ENCODE results near the gene ACSF2. TPM values are rescaled to one million over a fixed set of nuclear protein-coding genes. Genes with fewer than 3 reads are reported as not detected.

The ACSF2 gene
- total RNA-seq, 5 donors from 2014 or later (not counting 1 experiment from before 2014, with no cell fraction given): 17.7 to 26.4 (median 21.3) TPM

DNA sequence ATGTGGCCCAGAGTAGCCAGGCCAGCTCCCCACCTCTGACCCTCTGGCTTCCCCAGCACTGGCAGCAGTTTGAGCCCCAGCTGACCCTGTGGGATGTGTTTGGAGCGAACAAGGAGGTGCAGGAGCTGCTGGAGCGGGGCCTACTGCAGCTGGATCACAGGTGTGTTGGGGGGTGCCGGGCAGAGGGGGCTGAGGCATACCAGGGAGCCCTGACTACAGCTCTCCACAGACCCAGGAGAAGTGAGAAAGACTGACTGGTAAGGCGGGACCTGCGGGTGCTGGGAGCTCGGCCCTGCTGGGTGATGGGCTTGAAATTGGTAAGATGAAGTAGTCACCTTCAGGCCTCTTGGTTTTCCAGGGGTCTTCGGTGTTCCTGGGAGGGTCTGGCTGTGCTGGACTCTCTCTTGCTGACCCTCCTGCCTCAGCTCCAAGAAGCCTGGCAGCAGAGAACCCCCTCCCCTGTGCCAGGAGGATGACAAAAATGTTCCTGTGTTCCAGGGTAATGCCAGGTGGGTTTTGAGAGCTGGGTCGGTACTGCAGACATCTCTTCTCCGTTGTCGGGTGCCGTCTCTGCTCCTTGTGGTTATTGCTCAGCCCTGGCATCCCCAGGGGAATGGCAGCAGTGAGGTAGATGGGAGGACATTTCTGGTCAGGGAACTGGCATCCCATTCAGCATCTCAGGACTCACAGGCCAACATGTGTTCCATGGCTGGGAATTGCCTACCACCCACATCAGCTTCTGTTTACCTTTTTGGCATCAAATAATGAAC, 58.6 kb downstream of the ACSF2 start:
- DNase-seq: no peak
- peaks cover 19 to 45% of the 10 kb centered on the region in 2 donors for H3K36me3 ChIP-seq (ENCODE audit: control insufficient read depth in 2 of 2, extremely low read depth in 1 of 2, insufficient read depth in 1 of 2, low read length in 1 of 2)
- ATAC-seq (replicated peaks in 1 of 4): no peak
- peaks cover 2 to 5% of the 10 kb centered on the region in 2 experiments for H3K4me1 ChIP-seq (ENCODE audit: control insufficient read depth in 1 of 2, extremely low read depth in 1 of 2, insufficient read depth in 2 of 2, low read length in 2 of 2)
- H3K27ac ChIP-seq (ENCODE audit: low read length): no peak overlapping the region
- no peaks in the 10 kb centered on the region for H3K9me3 ChIP-seq
- no peak overlapping the region for H3K4me3 ChIP-seq (ENCODE audit: control insufficient read depth in 1 of 2, extremely low read depth in 1 of 2, low read length in 1 of 2)
- no peaks in the 10 kb centered on the region for H3K27me3 ChIP-seq (replicated peaks in 1 of 2; ENCODE audit: control insufficient read depth in 2 of 2, extremely low read depth in 1 of 2, insufficient read depth in 2 of 2, low read length in 1 of 2)
- POLR2A ChIA-PET: interaction anchor here (0.5 to 0.8 kb wide), 3 partner anchors 20 to 1567 kb away, joined by 3 to 22 read pairs (median 4); no protein-coding TSS in a partner anchor
- Mint-ChIP-seq H3K27me3 (no peaks in the 10 kb centered on the region), H3K4me1 (peaks cover 16 to 18% (median 17%) of the 10 kb centered on the region in 3 donors), H3K36me3 (peaks cover 20% of the 10 kb centered on the region), H3K27ac (no peak overlapping the region), H3K9me3 (no peaks in the 10 kb centered on the region), H3K4me3 (no peak overlapping the region)
- WGBS (ENCODE audit: insufficient coverage): 100% methylated on average over 2 of the region's 11 CpGs
- CTCF ChIA-PET: interaction anchor here (0.5 to 0.9 kb wide), 2 partner anchors 9 to 116 kb away, joined by 3 to 5 read pairs; no protein-coding TSS in a partner anchor

DNA sequence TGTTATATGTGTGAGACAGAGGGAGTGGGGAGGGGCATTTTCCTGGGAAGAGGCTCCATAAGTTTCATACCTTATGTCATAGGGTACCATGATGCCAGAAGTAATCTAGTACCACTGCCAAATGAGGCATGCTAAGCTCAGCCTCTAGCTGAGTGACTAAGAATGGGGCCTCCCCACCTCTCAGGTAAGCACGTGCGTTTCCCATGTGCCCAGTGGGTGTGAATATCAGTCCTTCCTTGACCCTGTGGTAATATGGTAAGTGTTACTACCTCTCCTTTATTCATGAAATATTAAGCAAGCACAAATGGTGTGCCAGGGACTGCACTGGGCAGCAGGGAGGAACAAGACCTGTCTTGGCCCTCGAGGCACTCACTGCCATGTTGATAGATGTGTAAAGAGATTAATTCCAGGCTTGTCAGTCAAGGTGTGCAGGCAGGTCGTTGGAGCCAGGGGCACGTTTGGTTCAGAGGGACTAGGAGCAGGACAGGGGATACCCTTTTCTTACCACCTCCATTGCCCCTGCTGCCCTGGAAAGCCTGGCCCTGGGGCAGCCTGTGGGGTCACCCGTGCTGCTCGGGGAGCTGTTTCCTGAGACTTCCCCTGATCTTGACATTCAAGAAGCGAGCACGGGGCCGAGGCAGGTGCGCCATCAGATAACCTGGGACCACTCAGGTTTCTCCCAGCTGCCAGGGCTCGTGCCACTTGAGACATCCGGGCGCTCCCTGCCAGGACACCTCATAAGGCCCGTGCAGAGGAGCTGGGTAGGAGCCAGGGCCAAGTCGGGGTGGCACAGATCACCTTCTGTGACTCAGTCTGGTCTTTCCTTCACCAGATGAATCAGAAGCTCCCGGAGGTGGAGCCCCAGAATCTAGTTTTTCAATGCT, 61.4 kb downstream of the ACSF2 start:
- Mint-ChIP-seq H3K36me3 (peaks cover 20% of the 10 kb centered on the region), H3K27ac (no peak overlapping the region), H3K27me3 (no peaks in the 10 kb centered on the region), H3K4me3 (no peak overlapping the region), H3K9me3 (no peaks in the 10 kb centered on the region), H3K4me1 (peaks cover under 1 to 5% (median 4%) of the 10 kb centered on the region in 3 donors)
- ATAC-seq (replicated peaks in 1 of 4) (no peak), DNase-seq (no peak)
- no peak overlapping the region for H3K27ac ChIP-seq (ENCODE audit: low read length)
- ChIA-PET CTCF (interaction anchor here (0.5 to 0.6 kb wide), 2 partner anchors 78 to 204 kb away, joined by 3 read pairs; no protein-coding TSS in a partner anchor), POLR2A (interaction anchor here in 1 of 2 donors (0.6 kb wide), 1 partner anchor 8 kb away, joined by 5 read pairs; no protein-coding TSS in a partner anchor)
- H3K27me3 ChIP-seq (replicated peaks in 1 of 2; ENCODE audit: control insufficient read depth in 2 of 2, extremely low read depth in 1 of 2, insufficient read depth in 2 of 2, low read length in 1 of 2): no peaks in the 10 kb centered on the region
- H3K4me3 ChIP-seq (ENCODE audit: control insufficient read depth in 1 of 2, extremely low read depth in 1 of 2, low read length in 1 of 2): no peak overlapping the region
- no peaks in the 10 kb centered on the region for H3K9me3 ChIP-seq
- H3K36me3 ChIP-seq (ENCODE audit: control insufficient read depth in 2 of 2, extremely low read depth in 1 of 2, insufficient read depth in 1 of 2, low read length in 1 of 2): peaks cover 15 to 35% of the 10 kb centered on the region in 2 donors
- H3K4me1 ChIP-seq (ENCODE audit: control insufficient read depth in 1 of 2, extremely low read depth in 1 of 2, insufficient read depth in 2 of 2, low read length in 2 of 2): no peaks in the 10 kb centered on the region
- WGBS (ENCODE audit: insufficient coverage): 87% methylated on average over 14 of the region's 17 CpGs

DNA sequence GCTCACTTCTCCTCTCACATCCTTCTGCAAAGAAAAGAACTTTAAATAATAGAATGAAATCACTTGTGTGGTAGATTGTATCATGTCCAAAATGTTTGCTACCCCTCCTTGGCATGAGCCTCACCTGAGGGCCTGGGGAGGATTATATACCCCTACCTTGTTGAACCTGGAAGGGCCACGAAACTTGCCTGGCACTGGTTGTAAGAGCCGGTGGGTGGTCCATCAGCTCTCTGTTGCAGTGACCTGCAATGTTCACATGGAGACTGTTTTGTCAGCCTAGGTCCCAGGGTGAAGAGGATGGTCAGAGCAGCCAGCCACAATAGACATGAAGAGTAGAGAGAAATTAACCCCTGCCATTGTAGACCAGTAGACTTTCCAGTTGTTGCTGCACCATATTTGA, 62.9 kb downstream of the ACSF2 start:
- CTCF ChIA-PET: no interaction called here
- Histone ChIP-seq H3K4me1 (ENCODE audit: control insufficient read depth in 1 of 2, extremely low read depth in 1 of 2, insufficient read depth in 2 of 2, low read length in 2 of 2) (no peaks in the 10 kb centered on the region), H3K9me3 (no peaks in the 10 kb centered on the region), H3K27ac (ENCODE audit: low read length) (no peak overlapping the region), H3K4me3 (ENCODE audit: control insufficient read depth in 1 of 2, extremely low read depth in 1 of 2, low read length in 1 of 2) (no peak overlapping the region), H3K36me3 (ENCODE audit: control insufficient read depth in 2 of 2, extremely low read depth in 1 of 2, insufficient read depth in 1 of 2, low read length in 1 of 2) (peaks cover 6 to 26% of the 10 kb centered on the region in 2 donors), H3K27me3 (replicated peaks in 1 of 2; ENCODE audit: control insufficient read depth in 2 of 2, extremely low read depth in 1 of 2, insufficient read depth in 2 of 2, low read length in 1 of 2) (no peaks in the 10 kb centered on the region)
- Mint-ChIP-seq H3K27me3 (no peaks in the 10 kb centered on the region), H3K9me3 (no peaks in the 10 kb centered on the region), H3K4me1 (no peaks in the 10 kb centered on the region), H3K36me3 (peaks cover 11% of the 10 kb centered on the region), H3K27ac (no peak overlapping the region), H3K4me3 (no peak overlapping the region)
- POLR2A ChIA-PET: no interaction called here
- WGBS (ENCODE audit: insufficient coverage): 69% methylated on average over 2 of the region's 2 CpGs
- no peak for DNase-seq
- ATAC-seq (replicated peaks in 1 of 4): no peak

DNA sequence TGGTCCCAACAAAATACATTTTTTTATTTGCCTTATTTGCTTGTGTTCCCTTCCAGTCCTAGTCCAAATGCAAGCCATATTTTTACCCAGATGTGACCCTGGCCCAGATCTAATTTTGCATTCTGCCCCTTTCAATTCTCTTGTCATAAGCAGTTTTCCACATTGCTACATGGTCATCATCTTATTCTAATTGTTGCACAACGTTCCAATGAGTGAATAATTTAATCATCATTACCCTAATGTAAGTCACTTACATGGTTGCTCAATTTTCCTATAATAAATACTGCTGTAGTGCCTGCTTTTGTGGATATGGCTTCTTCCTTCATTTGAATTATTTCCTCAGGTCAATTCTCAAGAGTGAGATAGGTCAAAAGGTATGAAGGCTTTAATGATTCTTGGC, 65.5 kb downstream of the ACSF2 start:
- Histone ChIP-seq H3K27me3 (replicated peaks in 1 of 2; ENCODE audit: control insufficient read depth in 2 of 2, extremely low read depth in 1 of 2, insufficient read depth in 2 of 2, low read length in 1 of 2) (peaks cover 0 to 11% of the 10 kb centered on the region in 2 experiments), H3K36me3 (ENCODE audit: control insufficient read depth in 2 of 2, extremely low read depth in 1 of 2, insufficient read depth in 1 of 2, low read length in 1 of 2) (peaks cover 5 to 6% of the 10 kb centered on the region in 2 donors), H3K4me1 (ENCODE audit: control insufficient read depth in 1 of 2, extremely low read depth in 1 of 2, insufficient read depth in 2 of 2, low read length in 2 of 2) (no peaks in the 10 kb centered on the region), H3K27ac (ENCODE audit: low read length) (no peak overlapping the region), H3K9me3 (no peaks in the 10 kb centered on the region), H3K4me3 (ENCODE audit: control insufficient read depth in 1 of 2, extremely low read depth in 1 of 2, low read length in 1 of 2) (no peak overlapping the region)
- Mint-ChIP-seq H3K27ac (no peak overlapping the region), H3K4me1 (no peaks in the 10 kb centered on the region), H3K36me3 (no peaks in the 10 kb centered on the region), H3K27me3 (peaks cover 0 to 1% of the 10 kb centered on the region in 2 donors), H3K9me3 (no peaks in the 10 kb centered on the region), H3K4me3 (no peak overlapping the region)
- ChIA-PET CTCF (no interaction called here), POLR2A (interaction anchor here in 1 of 2 donors (0.6 kb wide), 1 partner anchor 284 kb away, joined by 4 read pairs; no protein-coding TSS in a partner anchor)
- DNase-seq: no peak
- no CpG with 5 or more reads among the region's 1 CpG for WGBS (ENCODE audit: insufficient coverage)
- no peak for ATAC-seq (replicated peaks in 1 of 4)

DNA sequence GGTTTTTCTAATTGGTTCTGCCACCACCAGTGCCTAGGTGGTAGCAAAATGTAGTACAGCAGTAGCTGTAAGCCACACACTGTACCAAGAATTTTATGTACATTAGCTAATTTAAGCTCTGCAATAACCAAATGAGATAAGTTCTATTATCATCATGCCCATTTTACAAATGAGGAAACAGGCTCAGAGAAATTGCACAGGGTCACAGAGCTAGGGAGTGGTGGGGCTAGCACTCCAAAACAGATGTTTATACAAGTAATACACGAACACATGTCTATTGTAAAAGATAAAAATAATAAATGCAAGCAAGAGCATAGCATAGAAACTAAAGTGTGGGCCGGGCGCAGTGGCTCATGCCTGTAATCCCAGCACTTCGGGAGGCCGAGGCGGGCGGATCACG, 66.2 kb downstream of the ACSF2 start:
- Mint-ChIP-seq H3K9me3 (no peaks in the 10 kb centered on the region), H3K36me3 (no peaks in the 10 kb centered on the region), H3K27ac (no peak overlapping the region), H3K4me1 (no peaks in the 10 kb centered on the region), H3K27me3 (peaks cover 0 to 2% of the 10 kb centered on the region in 2 donors), H3K4me3 (no peak overlapping the region)
- ATAC-seq (replicated peaks in 1 of 4) (no peak), DNase-seq (no peak)
- H3K4me3 ChIP-seq (ENCODE audit: control insufficient read depth in 1 of 2, extremely low read depth in 1 of 2, low read length in 1 of 2): no peak overlapping the region
- no peak overlapping the region for H3K27ac ChIP-seq (ENCODE audit: low read length)
- no peaks in the 10 kb centered on the region for H3K4me1 ChIP-seq (ENCODE audit: control insufficient read depth in 1 of 2, extremely low read depth in 1 of 2, insufficient read depth in 2 of 2, low read length in 2 of 2)
- H3K27me3 ChIP-seq (replicated peaks in 1 of 2; ENCODE audit: control insufficient read depth in 2 of 2, extremely low read depth in 1 of 2, insufficient read depth in 2 of 2, low read length in 1 of 2): peaks cover 0 to 11% of the 10 kb centered on the region in 2 experiments
- POLR2A ChIA-PET: interaction anchor here in 1 of 2 donors (0.6 kb wide), 1 partner anchor 285 kb away, joined by 4 read pairs; no protein-coding TSS in a partner anchor
- H3K36me3 ChIP-seq (ENCODE audit: control insufficient read depth in 2 of 2, extremely low read depth in 1 of 2, insufficient read depth in 1 of 2, low read length in 1 of 2): peaks cover 2 to 4% of the 10 kb centered on the region in 2 donors
- H3K9me3 ChIP-seq: no peaks in the 10 kb centered on the region
- CTCF ChIA-PET: no interaction called here
- no CpG with 5 or more reads among the region's 8 CpGs for WGBS (ENCODE audit: insufficient coverage)

DNA sequence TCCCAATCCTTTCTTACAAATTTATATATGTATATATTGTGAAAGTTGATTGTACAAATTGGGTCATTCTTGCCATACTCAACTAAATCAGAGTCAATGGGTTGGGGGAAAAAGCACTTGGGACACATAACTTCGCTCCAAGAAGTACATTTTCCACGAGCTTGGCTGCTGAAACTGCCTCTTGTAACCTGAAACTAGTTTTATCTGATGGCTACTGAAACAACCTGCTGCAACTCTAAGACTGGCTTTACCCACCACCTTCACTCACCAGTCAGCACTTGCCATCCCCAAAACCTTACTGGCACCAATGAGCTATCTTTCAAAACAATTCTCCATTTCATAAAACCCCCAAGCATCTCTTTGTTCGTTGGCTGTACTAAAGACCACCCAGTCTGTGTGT, 67.7 kb downstream of the ACSF2 start:
- no peak for DNase-seq
- Histone ChIP-seq H3K36me3 (ENCODE audit: control insufficient read depth in 2 of 2, extremely low read depth in 1 of 2, insufficient read depth in 1 of 2, low read length in 1 of 2) (no peaks in the 10 kb centered on the region), H3K9me3 (no peaks in the 10 kb centered on the region), H3K4me3 (ENCODE audit: control insufficient read depth in 1 of 2, extremely low read depth in 1 of 2, low read length in 1 of 2) (no peak overlapping the region), H3K27me3 (replicated peaks in 1 of 2; ENCODE audit: control insufficient read depth in 2 of 2, extremely low read depth in 1 of 2, insufficient read depth in 2 of 2, low read length in 1 of 2) (peaks cover 0 to 11% of the 10 kb centered on the region in 2 experiments), H3K4me1 (ENCODE audit: control insufficient read depth in 1 of 2, extremely low read depth in 1 of 2, insufficient read depth in 2 of 2, low read length in 2 of 2) (no peaks in the 10 kb centered on the region), H3K27ac (ENCODE audit: low read length) (no peak overlapping the region)
- Mint-ChIP-seq H3K36me3 (no peaks in the 10 kb centered on the region), H3K9me3 (no peaks in the 10 kb centered on the region), H3K4me3 (no peak overlapping the region), H3K27ac (no peak overlapping the region), H3K27me3 (peaks cover 0 to 2% of the 10 kb centered on the region in 2 donors), H3K4me1 (no peaks in the 10 kb centered on the region)
- CTCF ChIA-PET: no interaction called here
- POLR2A ChIA-PET: no interaction called here
- no peak for ATAC-seq (replicated peaks in 1 of 4)
- 68% methylated on average over 2 of the region's 3 CpGs for WGBS (ENCODE audit: insufficient coverage)

Measured in T-cell (primary cell).